HG03064 (cell line): ENCODE results near the gene PKM.

Source experiments
- ATAC-seq: cut with Tn5 transposase; IDR thresholded peaks from one replicate; pipeline ENCODE4 v1.9.1; 2021; ENCODE audit warnings: low read depth; ENCODE audit not compliant: unreplicated experiment

PKM gene

DNA sequence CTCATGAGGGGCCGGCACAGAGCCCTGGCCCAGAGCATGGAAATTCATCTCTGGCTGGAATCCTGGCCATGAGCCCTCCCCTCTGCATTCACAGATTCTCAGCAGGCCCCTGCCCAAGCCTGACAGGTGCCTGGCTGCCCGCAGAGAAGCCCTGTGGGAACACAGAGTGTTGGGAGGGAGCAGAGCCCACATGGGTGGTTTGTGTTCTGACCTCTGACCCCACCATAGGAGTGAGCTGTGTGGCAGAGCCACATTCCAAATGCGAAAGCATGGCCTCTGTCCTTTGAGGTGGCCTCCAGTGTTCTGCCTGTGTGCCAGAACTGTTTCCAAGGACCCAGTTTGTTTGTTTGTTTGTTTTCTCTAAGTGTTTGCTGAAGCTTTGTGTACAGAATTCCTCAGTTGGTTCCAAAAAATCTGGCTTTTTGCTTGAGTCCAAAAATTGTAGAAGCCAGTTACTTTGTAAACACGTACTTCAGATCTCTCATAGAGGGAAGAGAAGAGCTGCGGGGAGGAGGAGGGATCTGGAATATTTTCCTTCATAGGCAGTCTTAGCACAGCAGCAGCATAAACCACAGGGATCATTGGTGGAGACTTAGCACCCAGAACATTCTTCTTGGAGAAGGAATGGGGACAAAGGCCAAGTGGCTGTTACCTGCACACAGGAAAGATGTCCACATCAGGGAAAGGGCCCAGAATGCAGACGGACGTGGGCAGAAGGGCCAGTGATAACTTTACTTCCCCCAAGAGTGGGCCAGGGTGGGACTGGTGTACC is 69.4 kb downstream of the PKM start:
- ATAC-seq = no peak

GRCh38 chr15:72160696-72161245 is 70.2 kb downstream of the PKM start:
- ATAC-seq = no peak

- no peak for ATAC-seq
Measured at GRCh38 chr15:72156928-72157327, 74.1 kb downstream of the PKM start.

GRCh38 chr15:72155635-72156616 is 75.1 kb downstream of the PKM start:
- no peak for ATAC-seq

GRCh38 chr15:72155003-72155621 is 75.9 kb downstream of the PKM start:
- ATAC-seq = no peak

- ATAC-seq = no peak
Measured at GRCh38 chr15:72154316-72154715, 76.7 kb downstream of the PKM start.

DNA sequence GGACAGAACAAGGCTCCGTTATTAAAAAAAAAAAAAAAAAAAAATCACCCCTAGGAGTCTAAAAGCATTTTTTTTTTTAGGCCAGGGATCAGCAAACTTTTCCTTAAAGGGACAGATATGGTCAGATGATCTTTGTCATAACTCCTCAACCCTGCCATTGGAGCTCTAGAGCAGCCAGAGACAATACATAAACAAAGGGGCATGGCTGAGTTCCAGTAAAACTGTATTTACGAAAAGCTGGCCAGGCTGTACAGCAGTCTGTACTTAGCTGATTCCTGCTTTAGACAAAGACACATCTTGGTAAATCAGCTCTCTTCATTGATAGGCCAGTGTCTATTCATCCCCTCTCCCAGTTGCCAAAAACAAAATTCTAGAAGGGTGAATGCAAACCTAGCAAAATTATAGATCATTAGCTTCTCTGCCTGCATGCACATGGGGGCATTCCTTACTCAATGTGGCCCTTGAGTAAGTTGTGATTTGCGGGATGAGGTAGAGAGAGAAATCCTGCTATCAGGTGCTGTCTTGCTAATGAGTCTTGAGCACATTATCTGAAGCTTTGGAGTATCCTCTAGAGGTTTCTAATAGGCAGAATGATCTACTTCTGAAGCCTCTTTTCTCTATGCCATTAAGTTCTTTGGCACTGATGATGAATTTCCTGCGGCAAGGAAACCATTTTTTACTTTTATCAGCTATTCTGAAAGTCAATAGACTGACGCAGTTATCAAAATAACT is 77.6 kb downstream of the PKM start:
- ATAC-seq = no peak
